ENCODE results near the gene TMEFF2. TPM values are rescaled to one million over a fixed set of nuclear protein-coding genes. Genes with fewer than 3 reads are reported as not detected.
A peak's percentile ranks its signal among the peaks of the same experiment; 100 is the strongest.

TMEFF2 gene
- total RNA-seq, 1 donor from 2014 or later = 6.3 TPM

- no peak overlapping the region for H3K27ac ChIP-seq (ENCODE audit: low read depth, low read length)
- H3K9ac ChIP-seq (ENCODE audit: low read depth in 1 of 3, low read length in 3 of 3) = no peak overlapping the region
- no peak overlapping the region for H3K4me3 ChIP-seq (ENCODE audit: low read length in 3 of 3)
- no peaks in the 10 kb centered on the region for H3K9me3 ChIP-seq (ENCODE audit: control insufficient read depth in 3 of 3, low read length in 3 of 3)
- peaks cover 0 to 3% (median 0%) of the 10 kb centered on the region in 3 donors for H3K4me1 ChIP-seq (ENCODE audit: control insufficient read depth in 3 of 3, insufficient read depth in 3 of 3, low read length in 3 of 3)
- no peaks in the 10 kb centered on the region for H3K27me3 ChIP-seq (ENCODE audit: control insufficient read depth in 3 of 3, insufficient read depth in 3 of 3, low read length in 3 of 3)
- H3K36me3 ChIP-seq (ENCODE audit: control insufficient read depth in 3 of 3, insufficient read depth in 3 of 3, low read length in 3 of 3) = no peaks in the 10 kb centered on the region
Measured at GRCh38 chr2:192157776-192158175, 37.0 kb downstream of the TMEFF2 start.

- no peaks in the 10 kb centered on the region for H3K36me3 ChIP-seq (ENCODE audit: control insufficient read depth in 3 of 3, insufficient read depth in 3 of 3, low read length in 3 of 3)
- no peak overlapping the region for H3K4me3 ChIP-seq (ENCODE audit: low read length in 3 of 3)
- H3K27ac ChIP-seq (ENCODE audit: low read depth, low read length) = no peak overlapping the region
- no peaks in the 10 kb centered on the region for H3K27me3 ChIP-seq (ENCODE audit: control insufficient read depth in 3 of 3, insufficient read depth in 3 of 3, low read length in 3 of 3)
- no peaks in the 10 kb centered on the region for H3K4me1 ChIP-seq (ENCODE audit: control insufficient read depth in 3 of 3, insufficient read depth in 3 of 3, low read length in 3 of 3)
- no peaks in the 10 kb centered on the region for H3K9me3 ChIP-seq (ENCODE audit: control insufficient read depth in 3 of 3, low read length in 3 of 3)
- no peak overlapping the region for H3K9ac ChIP-seq (ENCODE audit: low read depth in 1 of 3, low read length in 3 of 3)
Measured at GRCh38 chr2:192155511-192156118, 39.1 kb downstream of the TMEFF2 start.

GRCh38 chr2:192153561-192153960 is 41.2 kb downstream of the TMEFF2 start:
- Histone ChIP-seq H3K9ac (ENCODE audit: low read depth in 1 of 3, low read length in 3 of 3) (no peak overlapping the region), H3K27ac (ENCODE audit: low read depth, low read length) (no peak overlapping the region), H3K4me3 (ENCODE audit: low read length in 3 of 3) (no peak overlapping the region), H3K27me3 (ENCODE audit: control insufficient read depth in 3 of 3, insufficient read depth in 3 of 3, low read length in 3 of 3) (no peaks in the 10 kb centered on the region), H3K4me1 (ENCODE audit: control insufficient read depth in 3 of 3, insufficient read depth in 3 of 3, low read length in 3 of 3) (no peaks in the 10 kb centered on the region), H3K9me3 (ENCODE audit: control insufficient read depth in 3 of 3, low read length in 3 of 3) (no peaks in the 10 kb centered on the region), H3K36me3 (ENCODE audit: control insufficient read depth in 3 of 3, insufficient read depth in 3 of 3, low read length in 3 of 3) (no peaks in the 10 kb centered on the region)

GRCh38 chr2:192151853-192152252 is 42.9 kb downstream of the TMEFF2 start:
- Histone ChIP-seq H3K4me3 (ENCODE audit: low read length in 3 of 3) (no peak overlapping the region), H3K27me3 (ENCODE audit: control insufficient read depth in 3 of 3, insufficient read depth in 3 of 3, low read length in 3 of 3) (no peaks in the 10 kb centered on the region), H3K27ac (ENCODE audit: low read depth, low read length) (no peak overlapping the region), H3K9me3 (ENCODE audit: control insufficient read depth in 3 of 3, low read length in 3 of 3) (no peaks in the 10 kb centered on the region), H3K36me3 (ENCODE audit: control insufficient read depth in 3 of 3, insufficient read depth in 3 of 3, low read length in 3 of 3) (no peaks in the 10 kb centered on the region), H3K4me1 (ENCODE audit: control insufficient read depth in 3 of 3, insufficient read depth in 3 of 3, low read length in 3 of 3) (peaks cover 0 to 6% (median 0%) of the 10 kb centered on the region in 3 donors), H3K9ac (ENCODE audit: low read depth in 1 of 3, low read length in 3 of 3) (no peak overlapping the region)

GRCh38 chr2:192150166-192150565 is 44.6 kb downstream of the TMEFF2 start:
- Histone ChIP-seq H3K4me3 (ENCODE audit: low read length in 3 of 3) (no peak overlapping the region), H3K27me3 (ENCODE audit: control insufficient read depth in 3 of 3, insufficient read depth in 3 of 3, low read length in 3 of 3) (no peaks in the 10 kb centered on the region), H3K9me3 (ENCODE audit: control insufficient read depth in 3 of 3, low read length in 3 of 3) (no peaks in the 10 kb centered on the region), H3K27ac (ENCODE audit: low read depth, low read length) (no peak overlapping the region), H3K4me1 (ENCODE audit: control insufficient read depth in 3 of 3, insufficient read depth in 3 of 3, low read length in 3 of 3) (peaks cover 0 to 6% (median 0%) of the 10 kb centered on the region in 3 donors), H3K36me3 (ENCODE audit: control insufficient read depth in 3 of 3, insufficient read depth in 3 of 3, low read length in 3 of 3) (no peaks in the 10 kb centered on the region), H3K9ac (ENCODE audit: low read depth in 1 of 3, low read length in 3 of 3) (no peak overlapping the region)

GRCh38 chr2:192148620-192149321 is 46.0 kb downstream of the TMEFF2 start:
- Histone ChIP-seq H3K36me3 (ENCODE audit: control insufficient read depth in 3 of 3, insufficient read depth in 3 of 3, low read length in 3 of 3) (no peaks in the 10 kb centered on the region), H3K27me3 (ENCODE audit: control insufficient read depth in 3 of 3, insufficient read depth in 3 of 3, low read length in 3 of 3) (no peaks in the 10 kb centered on the region), H3K9me3 (ENCODE audit: control insufficient read depth in 3 of 3, low read length in 3 of 3) (no peaks in the 10 kb centered on the region), H3K4me3 (ENCODE audit: low read length in 3 of 3) (no peak overlapping the region), H3K27ac (ENCODE audit: low read depth, low read length) (peak overlapping the region; percentile 34), H3K9ac (ENCODE audit: low read depth in 1 of 3, low read length in 3 of 3) (no peak overlapping the region), H3K4me1 (ENCODE audit: control insufficient read depth in 3 of 3, insufficient read depth in 3 of 3, low read length in 3 of 3) (peaks cover 0 to 6% (median 0%) of the 10 kb centered on the region in 3 donors)

- no peaks in the 10 kb centered on the region for H3K27me3 ChIP-seq (ENCODE audit: control insufficient read depth in 3 of 3, insufficient read depth in 3 of 3, low read length in 3 of 3)
- H3K4me1 ChIP-seq (ENCODE audit: control insufficient read depth in 3 of 3, insufficient read depth in 3 of 3, low read length in 3 of 3) = peaks cover 0 to 6% (median 0%) of the 10 kb centered on the region in 3 donors
- no peaks in the 10 kb centered on the region for H3K36me3 ChIP-seq (ENCODE audit: control insufficient read depth in 3 of 3, insufficient read depth in 3 of 3, low read length in 3 of 3)
- peak overlapping the region; percentile 18 for H3K27ac ChIP-seq (ENCODE audit: low read depth, low read length)
- H3K9ac ChIP-seq (ENCODE audit: low read depth in 1 of 3, low read length in 3 of 3) = no peak overlapping the region
- H3K9me3 ChIP-seq (ENCODE audit: control insufficient read depth in 3 of 3, low read length in 3 of 3) = no peaks in the 10 kb centered on the region
- no peak overlapping the region for H3K4me3 ChIP-seq (ENCODE audit: low read length in 3 of 3)
Measured at GRCh38 chr2:192148241-192148619, 46.5 kb downstream of the TMEFF2 start.

GRCh38 chr2:192146069-192147015 is 48.4 kb downstream of the TMEFF2 start:
- no peak overlapping the region for H3K27ac ChIP-seq (ENCODE audit: low read depth, low read length)
- no peak overlapping the region for H3K9ac ChIP-seq (ENCODE audit: low read depth in 1 of 3, low read length in 3 of 3)
- H3K9me3 ChIP-seq (ENCODE audit: control insufficient read depth in 3 of 3, low read length in 3 of 3) = no peaks in the 10 kb centered on the region
- H3K4me1 ChIP-seq (ENCODE audit: control insufficient read depth in 3 of 3, insufficient read depth in 3 of 3, low read length in 3 of 3) = peaks cover 0 to 6% (median 0%) of the 10 kb centered on the region in 3 donors
- H3K27me3 ChIP-seq (ENCODE audit: control insufficient read depth in 3 of 3, insufficient read depth in 3 of 3, low read length in 3 of 3) = no peaks in the 10 kb centered on the region
- H3K36me3 ChIP-seq (ENCODE audit: control insufficient read depth in 3 of 3, insufficient read depth in 3 of 3, low read length in 3 of 3) = no peaks in the 10 kb centered on the region
- no peak overlapping the region for H3K4me3 ChIP-seq (ENCODE audit: low read length in 3 of 3)

GRCh38 chr2:192145496-192145895 is 49.2 kb downstream of the TMEFF2 start:
- Histone ChIP-seq H3K9me3 (ENCODE audit: control insufficient read depth in 3 of 3, low read length in 3 of 3) (no peaks in the 10 kb centered on the region), H3K9ac (ENCODE audit: low read depth in 1 of 3, low read length in 3 of 3) (no peak overlapping the region), H3K36me3 (ENCODE audit: control insufficient read depth in 3 of 3, insufficient read depth in 3 of 3, low read length in 3 of 3) (no peaks in the 10 kb centered on the region), H3K4me3 (ENCODE audit: low read length in 3 of 3) (no peak overlapping the region), H3K27ac (ENCODE audit: low read depth, low read length) (no peak overlapping the region), H3K27me3 (ENCODE audit: control insufficient read depth in 3 of 3, insufficient read depth in 3 of 3, low read length in 3 of 3) (no peaks in the 10 kb centered on the region), H3K4me1 (ENCODE audit: control insufficient read depth in 3 of 3, insufficient read depth in 3 of 3, low read length in 3 of 3) (peaks cover 0 to 6% (median 0%) of the 10 kb centered on the region in 3 donors)

Measured in skeletal muscle tissue (tissue), 4 donors.